Neutrophil (primary cell): ENCODE results near the gene C12orf76.
A peak's percentile ranks its signal among the peaks of the same experiment; 100 is the strongest.
"Not testable (repeated sequence)": the region's sequence is repeated elsewhere in the genome, so short reads cannot be mapped to it uniquely, and the experiment has no call there.

ENCODE experiments used
- H3K27ac ChIP-seq: fragments of 200-600 bp; sonication (generic); 2 replicates; pipeline ENCODE4 v1.5.1; 2016; ENCODE audit warnings: mild to moderate bottlenecking, moderate library complexity
- H3K27me3 ChIP-seq: fragments of 200-600 bp; sonication (generic); 2 replicates; pipeline ENCODE4 v1.6.0; 2016; ENCODE audit warnings: mild to moderate bottlenecking
- H3K36me3 ChIP-seq: fragments of 200-600 bp; sonication (generic); 2 replicates; pipeline ENCODE4 v1.5.1; 2017
- H3K4me1 ChIP-seq, 2 experiments: fragments of 200-600 bp in 1 of 2; sonication (generic) in 1 of 2; 1 replicate in 1 of 2; 2 replicates in 1 of 2; pipeline versions ENCODE4 v1.5.1 to v1.6.1; 2013 to 2016; ENCODE audit warnings: low read depth in 1 of 2, low read length in 1 of 2, mild to moderate bottlenecking in 1 of 2, moderate library complexity in 1 of 2; ENCODE audit not compliant: control insufficient read depth in 1 of 2, insufficient read depth in 1 of 2
- H3K4me3 ChIP-seq, 2 experiments: fragments of 200-600 bp in 1 of 2; sonication (generic) in 1 of 2; 1 replicate in 1 of 2; 2 replicates in 1 of 2; pipeline ENCODE4 v1.5.1; 2013 to 2016; ENCODE audit warnings: low read depth in 1 of 2, low read length in 1 of 2, mild to moderate bottlenecking in 1 of 2, moderate library complexity in 1 of 2
- H3K9me3 ChIP-seq: fragments of 200-600 bp; sonication (generic); 2 replicates; pipeline ENCODE4 v1.5.1; 2016
- TF ChIP-seq, protein P1 (sequence below): fragments of 200-600 bp; sonication (generic); IDR thresholded peaks from 2 replicates; pipeline ENCODE4 v1.5.1; 2016; ENCODE audit warnings: antibody characterized with exemption

Gene C12orf76

DNA sequence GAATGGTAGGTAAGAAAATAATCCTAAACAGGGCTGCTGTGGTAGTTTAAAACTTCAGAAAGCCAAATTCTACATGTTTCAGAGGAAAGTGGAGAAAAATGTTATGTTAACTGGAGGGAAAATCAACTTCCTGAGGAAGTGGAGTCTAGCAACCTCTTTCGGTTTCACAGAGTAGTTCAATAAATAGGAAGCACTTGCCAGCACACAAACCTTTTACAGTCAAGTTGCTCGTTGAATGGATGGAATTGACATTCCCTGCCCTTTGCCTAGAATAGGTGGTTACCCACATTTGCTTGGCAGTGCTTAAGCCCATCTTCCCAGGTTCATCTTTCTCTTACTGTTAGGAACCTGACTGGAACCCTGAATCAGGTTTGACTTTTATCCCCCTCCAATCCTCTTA lies 33.2 kb downstream of the C12orf76 start:
- TF ChIP-seq, protein P1, sequence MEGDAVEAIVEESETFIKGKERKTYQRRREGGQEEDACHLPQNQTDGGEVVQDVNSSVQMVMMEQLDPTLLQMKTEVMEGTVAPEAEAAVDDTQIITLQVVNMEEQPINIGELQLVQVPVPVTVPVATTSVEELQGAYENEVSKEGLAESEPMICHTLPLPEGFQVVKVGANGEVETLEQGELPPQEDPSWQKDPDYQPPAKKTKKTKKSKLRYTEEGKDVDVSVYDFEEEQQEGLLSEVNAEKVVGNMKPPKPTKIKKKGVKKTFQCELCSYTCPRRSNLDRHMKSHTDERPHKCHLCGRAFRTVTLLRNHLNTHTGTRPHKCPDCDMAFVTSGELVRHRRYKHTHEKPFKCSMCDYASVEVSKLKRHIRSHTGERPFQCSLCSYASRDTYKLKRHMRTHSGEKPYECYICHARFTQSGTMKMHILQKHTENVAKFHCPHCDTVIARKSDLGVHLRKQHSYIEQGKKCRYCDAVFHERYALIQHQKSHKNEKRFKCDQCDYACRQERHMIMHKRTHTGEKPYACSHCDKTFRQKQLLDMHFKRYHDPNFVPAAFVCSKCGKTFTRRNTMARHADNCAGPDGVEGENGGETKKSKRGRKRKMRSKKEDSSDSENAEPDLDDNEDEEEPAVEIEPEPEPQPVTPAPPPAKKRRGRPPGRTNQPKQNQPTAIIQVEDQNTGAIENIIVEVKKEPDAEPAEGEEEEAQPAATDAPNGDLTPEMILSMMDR: peak; percentile 46
- Histone ChIP-seq H3K27me3 (no peaks in the 10 kb centered on the region), H3K4me3 (peak overlapping the region in 1 of 2 experiments; percentile 33), H3K36me3 (peaks cover 83% of the 10 kb centered on the region), H3K9me3 (no peaks in the 10 kb centered on the region), H3K4me1 (peaks cover 45 to 46% of the 10 kb centered on the region in 2 experiments), H3K27ac (peak overlapping the region; percentile 94)

- Histone ChIP-seq H3K4me3 (peak overlapping the region; percentile 6 to 38), H3K9me3 (no peaks in the 10 kb centered on the region), H3K27me3 (no peaks in the 10 kb centered on the region), H3K36me3 (peaks cover 59% of the 10 kb centered on the region), H3K4me1 (peaks cover 68 to 69% of the 10 kb centered on the region in 2 experiments), H3K27ac (peak overlapping the region; percentile 94)
- TF ChIP-seq, protein P1: no peak
Measured at GRCh38 chr12:110012659-110013058, 35.7 kb downstream of the C12orf76 start.

DNA sequence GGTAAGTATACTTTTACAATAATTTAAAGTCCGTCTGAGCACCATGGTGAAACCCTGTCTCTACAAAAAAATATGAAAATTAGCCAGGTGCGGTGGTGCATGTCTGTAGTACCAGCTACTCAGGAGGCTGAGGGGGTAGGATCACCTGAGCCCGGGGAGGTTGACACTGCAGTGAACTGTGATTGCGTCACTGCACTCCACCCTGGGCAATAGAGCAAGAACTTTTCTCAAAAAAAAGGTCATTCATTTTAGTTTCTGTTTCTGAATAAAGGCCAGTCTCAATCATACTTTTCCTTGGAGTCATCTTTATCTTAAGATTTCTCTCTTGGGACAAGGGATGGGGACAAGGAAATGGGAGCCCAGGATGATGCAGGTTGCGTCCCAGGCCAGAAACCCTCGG lies 36.2 kb downstream of the C12orf76 start:
- TF ChIP-seq, protein P1: no peak
- peaks cover 73 to 75% of the 10 kb centered on the region in 2 experiments for H3K4me1 ChIP-seq
- H3K9me3 ChIP-seq: no peaks in the 10 kb centered on the region
- H3K36me3 ChIP-seq: peaks cover 53% of the 10 kb centered on the region
- H3K4me3 ChIP-seq: peak overlapping the region; percentile 6 to 38
- no peaks in the 10 kb centered on the region for H3K27me3 ChIP-seq
- H3K27ac ChIP-seq: peak overlapping the region; percentile 94

DNA sequence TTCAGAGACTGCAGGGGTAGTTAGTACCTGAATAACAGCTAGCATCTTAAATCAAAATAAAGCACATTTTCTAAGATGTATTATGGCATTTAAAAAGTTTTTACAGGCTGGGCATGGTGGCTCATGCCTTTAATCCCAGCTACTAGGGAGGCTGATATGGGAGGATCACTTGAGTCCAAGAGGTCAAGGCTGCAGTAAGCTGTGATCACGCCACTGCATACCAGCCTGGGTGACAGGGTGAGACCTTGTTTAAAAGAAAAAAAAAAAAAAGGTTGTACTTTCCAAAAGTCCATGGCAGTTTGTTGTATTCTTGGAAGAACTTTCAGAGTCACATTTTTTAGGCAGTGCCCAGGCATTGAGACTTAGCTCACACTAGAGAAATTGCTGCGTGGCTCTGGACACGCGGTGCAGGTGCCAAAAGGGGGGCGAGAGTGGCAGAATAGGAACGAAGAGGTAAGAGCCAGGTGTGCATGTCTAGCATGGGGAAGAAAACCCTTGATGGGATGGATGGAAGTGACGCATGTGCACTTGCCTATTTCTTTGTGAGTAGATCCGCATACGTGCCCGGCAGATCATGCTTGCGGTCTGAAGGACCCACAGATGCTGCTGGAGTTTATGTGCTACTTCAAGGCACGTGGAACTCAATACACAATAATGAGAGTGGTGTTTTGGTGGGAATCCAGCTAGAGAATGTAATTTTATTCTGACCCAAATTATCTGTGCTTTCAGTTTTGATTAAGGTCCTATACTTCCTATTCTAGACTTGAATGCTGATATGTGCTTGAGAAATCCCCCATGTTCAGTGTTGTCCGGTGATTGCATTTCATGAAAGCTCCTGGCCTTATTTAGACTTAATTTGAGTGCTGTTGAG lies 37.2 kb downstream of the C12orf76 start:
- peaks cover 43% of the 10 kb centered on the region for H3K36me3 ChIP-seq

DNA sequence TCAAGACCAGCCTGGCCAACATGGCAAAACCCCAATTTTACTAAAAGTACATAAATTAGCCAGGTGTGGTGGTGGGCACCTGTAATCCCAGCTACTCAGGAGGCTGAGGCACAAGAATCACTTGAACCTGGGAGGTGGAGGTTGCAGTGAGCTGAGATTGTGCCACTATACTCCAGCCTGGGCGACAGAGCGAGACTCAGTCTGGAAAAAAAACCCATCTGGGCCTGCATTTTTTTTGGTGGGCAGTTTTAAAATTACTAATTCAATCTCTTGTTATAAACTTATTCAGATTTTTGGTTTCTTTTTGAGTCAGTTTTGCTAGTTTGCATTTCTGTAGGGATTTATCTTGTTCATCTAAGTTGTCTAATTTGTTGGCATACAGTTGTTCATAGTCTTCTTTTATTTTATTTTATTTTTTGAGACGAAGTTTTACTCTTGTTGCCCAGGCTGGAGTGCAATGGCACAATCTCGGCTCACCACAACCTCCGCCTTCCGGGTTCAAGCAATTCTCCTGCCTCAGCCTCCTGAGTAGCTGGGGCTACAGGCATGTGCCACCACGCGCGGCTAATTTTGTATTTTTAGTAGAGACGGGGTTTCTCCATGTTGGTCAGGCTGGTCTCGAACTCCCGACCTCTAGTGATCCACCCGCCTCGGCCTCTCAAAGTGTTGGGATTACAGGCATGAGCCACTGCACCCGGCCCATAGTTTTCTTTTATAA lies 39.5 kb downstream of the C12orf76 start:
- H3K27me3 ChIP-seq, H3K9me3 ChIP-seq: not testable (repeated sequence)
- Histone ChIP-seq H3K36me3 (peaks cover 20% of the 10 kb centered on the region), H3K4me1 (peaks cover 67 to 72% of the 10 kb centered on the region in 2 experiments), H3K27ac (peak overlapping the region; percentile 94), H3K4me3 (peak overlapping the region in 1 of 2 experiments; percentile 36)

More for the DNA sequence above, 37.2 kb downstream of the C12orf76 start:
- H3K9me3 ChIP-seq: no peaks in the 10 kb centered on the region
- H3K4me1 ChIP-seq: peaks cover 80 to 82% of the 10 kb centered on the region in 2 experiments
- peak overlapping the region in 1 of 2 experiments; percentile 38 for H3K4me3 ChIP-seq
- no peaks in the 10 kb centered on the region for H3K27me3 ChIP-seq
- TF ChIP-seq, protein P1: no peak
- peak overlapping the region; percentile 94 for H3K27ac ChIP-seq
